ENCODE measurements around the gene NECTIN1.

Gene NECTIN1

GRCh38 chr11:119730789-119731386 lies 1.9 kb upstream of the NECTIN1 start:
- no peak for DNase-seq

GRCh38 chr11:119729951-119730613 lies 1.1 kb upstream of the NECTIN1 start:
- no peak for DNase-seq

GRCh38 chr11:119729581-119729927 lies 554 bp upstream of the NECTIN1 start:
- DNase-seq: no peak

- no peak for DNase-seq
Observed at GRCh38 chr11:119728211-119728626, 781 bp downstream of the NECTIN1 start.

GRCh38 chr11:119727523-119728151 lies 1.4 kb downstream of the NECTIN1 start:
- DNase-seq: no peak

DNA sequence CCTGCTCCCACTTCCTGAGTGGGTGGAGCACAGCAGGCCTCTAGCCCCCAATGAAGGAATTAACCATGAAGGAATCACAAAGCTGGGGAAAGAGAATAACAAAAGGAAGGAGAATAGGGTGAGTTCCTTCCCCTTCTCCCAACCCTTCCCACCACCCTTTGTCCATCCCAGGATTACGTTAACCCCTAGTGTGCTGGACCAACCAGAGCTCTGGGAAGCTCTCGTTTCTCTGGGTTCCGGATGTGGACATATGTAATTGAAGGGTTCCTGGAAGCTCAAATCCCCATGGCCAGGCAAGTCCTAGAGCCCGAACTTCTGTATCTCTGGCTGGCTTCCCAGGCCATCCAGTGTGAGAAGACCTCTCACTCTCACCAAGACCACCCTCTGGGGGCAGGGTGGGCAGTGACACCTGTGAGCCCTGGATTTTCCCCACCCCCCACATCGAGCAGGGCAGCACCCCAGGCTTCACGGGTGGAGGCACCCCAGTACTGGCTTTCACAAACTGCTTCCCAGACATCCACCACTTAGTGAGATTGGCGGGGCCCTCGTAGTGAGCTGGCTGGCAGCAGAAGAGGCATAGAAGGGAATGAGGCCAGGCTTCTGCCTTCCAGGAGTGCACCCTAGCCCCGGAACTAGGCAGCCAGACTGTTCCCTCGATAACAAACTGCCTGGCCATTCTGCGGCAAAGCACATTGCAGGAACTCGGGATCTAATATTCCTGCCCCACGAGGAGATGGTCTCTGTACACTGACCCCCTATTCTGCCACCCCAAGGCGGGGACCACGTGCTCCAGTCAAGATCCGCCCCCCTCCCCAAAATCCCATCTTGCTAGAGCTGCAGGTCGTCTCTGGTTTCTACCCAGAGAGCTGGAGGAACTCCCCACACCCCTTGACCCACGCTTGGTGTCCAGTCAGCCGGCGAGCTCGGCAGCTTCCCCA lies 2.1 kb downstream of the NECTIN1 start:
- no peak for DNase-seq

GRCh38 chr11:119726150-119726553 lies 2.8 kb downstream of the NECTIN1 start:
- no peak for DNase-seq

- DNase-seq: no peak
Observed at GRCh38 chr11:119724956-119725355, 4.0 kb downstream of the NECTIN1 start.

DNA sequence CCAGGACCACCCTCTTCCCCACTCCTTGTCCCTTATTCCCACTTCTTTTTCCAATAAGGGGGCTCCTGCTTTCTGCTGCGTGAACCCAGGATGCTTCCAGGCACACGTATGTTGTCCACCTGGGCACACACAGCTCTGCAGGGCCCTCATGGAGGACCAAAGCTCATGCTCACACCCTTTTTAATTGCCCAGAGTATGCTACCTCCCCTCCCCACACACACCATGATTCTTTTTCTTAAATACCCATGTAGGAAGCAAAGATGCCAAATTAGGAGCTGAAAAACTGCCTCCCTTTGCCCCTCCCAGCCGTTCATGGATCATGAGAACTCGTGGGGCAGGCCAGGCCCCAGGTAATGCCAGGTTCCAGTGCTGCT lies 5.1 kb downstream of the NECTIN1 start:
- no peak for DNase-seq

GRCh38 chr11:119723243-119723951 lies 5.6 kb downstream of the NECTIN1 start:
- DNase-seq: no peak

GRCh38 chr11:119722281-119722794 lies 6.7 kb downstream of the NECTIN1 start:
- DNase-seq: no peak

- no peak for DNase-seq
Observed at GRCh38 chr11:119721129-119722120, 7.6 kb downstream of the NECTIN1 start.

DNA sequence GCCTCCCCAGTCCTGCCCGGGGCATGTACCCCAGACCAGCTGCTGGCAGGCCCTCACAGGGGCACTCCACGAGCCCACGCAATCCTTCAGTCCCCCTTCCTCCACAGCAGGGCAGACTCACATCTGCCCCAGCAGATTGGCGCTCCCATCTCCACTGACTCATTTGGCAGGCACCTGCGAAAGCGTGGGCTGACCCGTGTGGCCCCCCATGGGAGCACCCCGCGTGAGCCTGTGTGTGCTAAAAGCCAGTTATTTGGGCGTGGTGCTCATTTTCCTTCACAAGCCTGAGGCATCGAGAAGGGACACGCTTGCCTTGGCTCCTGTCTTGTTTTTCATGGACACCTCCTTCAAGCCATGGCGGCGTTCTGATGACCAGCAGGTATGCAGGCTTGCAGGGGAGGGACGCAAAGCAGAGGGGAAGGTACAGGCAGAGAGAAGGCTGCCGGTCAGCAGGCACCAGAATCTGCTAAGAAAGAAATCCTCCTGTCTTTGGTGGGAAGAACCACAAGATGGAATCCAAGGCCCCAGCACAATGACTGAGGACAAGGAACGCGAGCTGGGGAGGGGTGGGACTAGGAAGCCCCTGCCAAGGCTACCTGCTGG lies 8.6 kb downstream of the NECTIN1 start:
- no peak for DNase-seq

DNA sequence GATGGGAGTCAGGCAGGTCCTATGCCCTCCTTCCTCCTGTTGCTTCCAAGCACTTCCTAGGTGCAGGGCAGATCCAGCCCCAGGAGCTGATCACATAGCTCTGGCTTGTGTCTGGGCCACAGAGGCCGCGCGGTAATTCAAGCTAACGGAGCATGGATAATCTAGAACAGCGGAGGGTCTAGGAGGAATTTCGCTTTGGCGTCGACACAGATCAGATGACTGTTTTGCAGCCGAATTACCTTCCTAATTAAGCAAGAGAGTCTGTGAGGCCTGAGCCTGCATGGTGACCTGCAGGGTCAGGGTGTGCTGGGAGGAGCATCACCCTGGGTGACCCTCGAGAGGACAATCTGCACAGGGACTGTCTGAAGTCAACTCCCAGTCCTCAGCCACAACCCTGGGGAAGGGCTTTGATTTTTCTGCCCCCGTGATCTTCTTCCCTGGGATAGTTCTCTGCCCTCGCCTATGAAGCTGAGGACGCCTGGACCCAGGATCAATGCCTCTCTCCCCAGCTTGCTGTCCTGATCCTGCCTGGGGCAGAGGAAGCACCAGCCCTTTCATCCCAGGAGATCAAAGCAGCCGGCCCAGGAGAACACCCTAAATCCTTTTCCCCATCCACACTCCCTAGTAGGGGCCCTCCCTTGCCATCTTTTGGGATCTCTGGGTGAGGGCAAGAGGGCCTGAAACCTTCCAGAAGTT lies 11.0 kb downstream of the NECTIN1 start:
- DNase-seq: no peak

- no peak for DNase-seq
Observed at GRCh38 chr11:119716582-119717498, 12.2 kb downstream of the NECTIN1 start.

GRCh38 chr11:119714590-119714989 lies 14.4 kb downstream of the NECTIN1 start:
- DNase-seq: no peak

DNA sequence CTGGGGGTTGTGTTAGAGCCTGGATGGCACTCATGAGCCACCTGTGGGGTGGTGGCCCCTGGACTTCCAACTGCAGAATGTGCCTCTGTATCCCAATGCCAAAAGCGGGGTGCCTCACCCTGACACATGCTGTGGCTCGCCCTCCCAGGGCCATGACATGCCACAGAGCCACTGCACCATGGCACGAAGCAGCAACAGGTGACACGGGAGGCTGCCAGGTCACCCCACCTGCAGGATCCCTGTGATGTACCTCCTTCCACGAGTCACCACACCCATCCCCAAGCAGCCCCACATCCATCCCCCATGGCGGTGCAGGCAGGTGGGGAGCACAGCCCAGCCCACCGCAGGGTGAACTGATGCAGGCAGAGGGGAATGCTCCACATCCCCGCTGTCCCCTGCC lies 14.8 kb downstream of the NECTIN1 start:
- no peak for DNase-seq

DNA sequence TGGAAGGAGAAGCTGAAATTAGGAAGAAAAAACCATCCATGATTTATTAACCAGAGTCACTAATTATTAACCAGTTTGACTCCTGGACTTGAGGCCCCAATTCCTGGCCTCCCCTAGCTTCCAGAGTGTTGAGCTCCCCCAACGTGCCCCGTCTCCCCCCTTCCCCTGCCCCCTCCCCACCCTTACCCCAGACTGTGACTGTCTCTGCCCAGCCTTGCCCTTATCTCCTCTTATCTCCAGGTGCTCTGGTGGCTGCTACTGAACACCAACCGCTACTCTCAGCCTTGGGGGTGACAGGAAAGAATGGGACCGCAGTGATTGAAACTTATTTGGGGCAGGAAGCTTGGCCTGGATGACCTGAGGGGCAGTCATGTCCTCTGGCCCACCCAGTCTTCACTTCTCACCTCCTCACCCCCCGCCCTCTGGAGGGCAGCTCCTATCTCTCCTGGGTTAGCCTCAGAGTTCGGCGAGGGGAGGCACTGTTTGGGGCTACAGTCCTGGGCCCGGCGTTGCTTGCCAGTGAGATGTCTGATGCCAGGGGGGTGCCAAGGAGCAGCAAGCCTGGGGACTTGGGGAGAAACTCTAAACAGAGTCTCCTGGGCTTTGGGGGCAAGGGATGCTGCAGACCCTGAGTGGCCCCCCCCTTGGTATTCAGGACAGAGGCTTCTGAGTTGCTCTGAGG lies 15.5 kb downstream of the NECTIN1 start:
- no peak for DNase-seq

All from DMS 273 treated with DMSO at 0.1 percent for 48 hours (cell line).